ENCODE data around the gene EFCAB7. TPM values are rescaled to one million over a fixed set of nuclear protein-coding genes. Genes with fewer than 3 reads are reported as not detected.
"Not testable (repeated sequence)": the region's sequence is repeated elsewhere in the genome, so short reads cannot be mapped to it uniquely, and the experiment has no call there.

EFCAB7 gene
- total RNA-seq, 1 experiment from 2014 or later = 9.6 TPM

- intact Hi-C loops (cut with micrococcal nuclease; ENCODE audit: unreplicated experiment) = no loop called here
- no peaks in the 10 kb centered on the region for H3K27me3 Mint-ChIP-seq (ENCODE audit: unreplicated experiment)
- no peak for TF ChIP-seq CTCF (IDR thresholded peaks at IDR 0.05; ENCODE audit: unreplicated experiment)
- no peaks in the 10 kb centered on the region for H3K9me3 Mint-ChIP-seq (ENCODE audit: low read depth, unreplicated experiment)
- DNase-seq = no peak
- H3K4me1 Mint-ChIP-seq (ENCODE audit: low read depth, unreplicated experiment) = no peaks in the 10 kb centered on the region
- no peak overlapping the region for H3K4me3 Mint-ChIP-seq (ENCODE audit: low read depth, unreplicated experiment)
- BruUV-seq (replicated peaks) = no TSS peak
- CTCF ChIA-PET = no interaction called here
- H3K36me3 Mint-ChIP-seq (ENCODE audit: insufficient read depth, unreplicated experiment) = no peaks in the 10 kb centered on the region
- no peak overlapping the region for H3K27ac Mint-ChIP-seq (ENCODE audit: unreplicated experiment)
Measured at GRCh38 chr1:63569640-63570316, 46.5 kb downstream of the EFCAB7 start.

- DNase-seq; H3K4me1 Mint-ChIP-seq (ENCODE audit: low read depth, unreplicated experiment); CTCF ChIA-PET; H3K4me3 Mint-ChIP-seq (ENCODE audit: low read depth, unreplicated experiment); H3K9me3 Mint-ChIP-seq (ENCODE audit: low read depth, unreplicated experiment); intact Hi-C loops (cut with micrococcal nuclease; ENCODE audit: unreplicated experiment); H3K36me3 Mint-ChIP-seq (ENCODE audit: insufficient read depth, unreplicated experiment); H3K27ac Mint-ChIP-seq (ENCODE audit: unreplicated experiment); BruUV-seq (replicated peaks); H3K27me3 Mint-ChIP-seq (ENCODE audit: unreplicated experiment): not testable (repeated sequence)
Measured at GRCh38 chr1:63572686-63573085, 49.4 kb downstream of the EFCAB7 start.

- H3K27me3 Mint-ChIP-seq (ENCODE audit: unreplicated experiment); intact Hi-C loops (cut with micrococcal nuclease; ENCODE audit: unreplicated experiment); H3K9me3 Mint-ChIP-seq (ENCODE audit: low read depth, unreplicated experiment); DNase-seq; H3K36me3 Mint-ChIP-seq (ENCODE audit: insufficient read depth, unreplicated experiment); H3K4me1 Mint-ChIP-seq (ENCODE audit: low read depth, unreplicated experiment); H3K4me3 Mint-ChIP-seq (ENCODE audit: low read depth, unreplicated experiment); H3K27ac Mint-ChIP-seq (ENCODE audit: unreplicated experiment); BruUV-seq (replicated peaks): not testable (repeated sequence)
- CTCF ChIA-PET = interaction anchor here (1.1 kb wide), 1 partner anchor 19 kb away, joined by 3 read pairs; the partner anchor contains the start of gene PGM1
Measured at GRCh38 chr1:63574203-63574796, 51.0 kb downstream of the EFCAB7 start.

GRCh38 chr1:63575340-63575826 is 52.1 kb downstream of the EFCAB7 start:
- H3K27ac Mint-ChIP-seq (ENCODE audit: unreplicated experiment) = no peak overlapping the region
- no TSS peak for BruUV-seq (replicated peaks)
- intact Hi-C loops (cut with micrococcal nuclease; ENCODE audit: unreplicated experiment) = loop anchor here (1.0 kb wide), 1 partner anchor 670 kb away; no protein-coding TSS in a partner anchor
- no peaks in the 10 kb centered on the region for H3K4me1 Mint-ChIP-seq (ENCODE audit: low read depth, unreplicated experiment)
- no peaks in the 10 kb centered on the region for H3K27me3 Mint-ChIP-seq (ENCODE audit: unreplicated experiment)
- CTCF ChIA-PET = interaction anchor here (1.1 to 1.3 kb wide), 2 partner anchors 18 to 671 kb away, joined by 3 to 5 read pairs; partner anchors contain the start of gene PGM1
- DNase-seq = peak; percentile 35
- peak; percentile 51 for TF ChIP-seq CTCF (IDR thresholded peaks at IDR 0.05; ENCODE audit: unreplicated experiment)
- H3K36me3 Mint-ChIP-seq (ENCODE audit: insufficient read depth, unreplicated experiment) = no peaks in the 10 kb centered on the region
- H3K9me3 Mint-ChIP-seq (ENCODE audit: low read depth, unreplicated experiment) = no peaks in the 10 kb centered on the region
- H3K4me3 Mint-ChIP-seq (ENCODE audit: low read depth, unreplicated experiment) = no peak overlapping the region

GRCh38 chr1:63586326-63586725 is 63.0 kb downstream of the EFCAB7 start:
- H3K36me3 Mint-ChIP-seq (ENCODE audit: insufficient read depth, unreplicated experiment); CTCF ChIA-PET; intact Hi-C loops (cut with micrococcal nuclease; ENCODE audit: unreplicated experiment); H3K4me1 Mint-ChIP-seq (ENCODE audit: low read depth, unreplicated experiment); BruUV-seq (replicated peaks); H3K27me3 Mint-ChIP-seq (ENCODE audit: unreplicated experiment); H3K9me3 Mint-ChIP-seq (ENCODE audit: low read depth, unreplicated experiment); H3K4me3 Mint-ChIP-seq (ENCODE audit: low read depth, unreplicated experiment); H3K27ac Mint-ChIP-seq (ENCODE audit: unreplicated experiment); DNase-seq: not testable (repeated sequence)
